GM12872 (cell line): ENCODE data around the gene ROMO1.

ENCODE experiments used
- CTCF ChIP-seq: IDR thresholded peaks from 3 replicates; pipeline ENCODE4 v1.5.1; 2011; ENCODE audit warnings: low read depth, mild to moderate bottlenecking, low read length, moderate library complexity; ENCODE audit not compliant: insufficient read depth

Gene ROMO1

GRCh38 chr20:35720165-35721123, 21.2 kb downstream of the ROMO1 start:
- no peak for TF ChIP-seq CTCF

- no peak for TF ChIP-seq CTCF
Observed at GRCh38 chr20:35721219-35721618, 22.0 kb downstream of the ROMO1 start.

- TF ChIP-seq CTCF: no peak
Observed at GRCh38 chr20:35721621-35722020, 22.4 kb downstream of the ROMO1 start.

- TF ChIP-seq CTCF: no peak
Observed at GRCh38 chr20:35724321-35725230, 25.4 kb downstream of the ROMO1 start.

DNA sequence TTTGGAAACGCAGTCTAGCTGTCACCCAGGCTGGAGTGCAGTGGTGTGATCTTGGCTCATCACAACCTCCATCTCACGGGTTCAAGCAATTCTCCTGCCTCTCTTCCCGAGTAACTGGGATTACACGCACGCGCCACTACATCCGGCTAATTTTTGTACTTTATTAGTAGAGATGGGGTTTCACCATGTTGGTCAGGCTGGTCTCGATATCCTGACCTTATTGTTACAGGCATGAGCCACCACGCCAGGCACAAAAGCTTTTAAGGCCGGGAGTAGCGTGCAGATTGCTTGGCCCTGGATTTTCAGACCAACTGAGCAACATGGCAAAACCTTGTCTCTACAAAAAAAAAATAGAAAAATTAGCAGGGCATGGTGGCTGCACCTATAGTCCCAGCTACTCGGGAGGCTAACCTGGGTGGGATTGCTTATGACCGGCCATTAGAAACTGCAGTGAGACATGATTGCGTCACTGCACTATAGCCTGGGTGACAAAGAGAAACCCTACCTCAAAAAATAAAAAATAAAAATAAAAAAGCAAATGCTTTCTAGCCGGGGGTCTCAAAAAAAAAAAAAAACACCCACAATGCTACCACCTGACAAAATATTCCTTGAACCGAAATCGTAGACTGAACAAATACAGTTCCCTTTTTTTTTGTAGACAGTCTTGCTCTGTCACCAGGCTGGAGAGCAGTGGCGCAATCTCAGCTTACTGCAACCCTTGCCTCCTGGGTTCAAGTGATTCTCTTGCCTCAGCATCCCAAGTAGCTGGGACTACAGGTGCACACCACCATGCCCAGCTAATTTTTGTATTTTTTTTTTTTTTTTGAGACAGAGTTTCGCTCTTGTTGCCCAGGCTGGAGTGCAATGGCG, 27.9 kb downstream of the ROMO1 start:
- no peak for TF ChIP-seq CTCF

GRCh38 chr20:35729283-35729807, 30.1 kb downstream of the ROMO1 start:
- no peak for TF ChIP-seq CTCF
